ENCODE results near the gene RGS8. TPM values are rescaled to one million over a fixed set of nuclear protein-coding genes. Genes with fewer than 3 reads are reported as not detected.

The RGS8 gene
- polyA plus RNA-seq, 2 of the 4 experiments (the other 2 are of a cell fraction) = not detected

DNA sequence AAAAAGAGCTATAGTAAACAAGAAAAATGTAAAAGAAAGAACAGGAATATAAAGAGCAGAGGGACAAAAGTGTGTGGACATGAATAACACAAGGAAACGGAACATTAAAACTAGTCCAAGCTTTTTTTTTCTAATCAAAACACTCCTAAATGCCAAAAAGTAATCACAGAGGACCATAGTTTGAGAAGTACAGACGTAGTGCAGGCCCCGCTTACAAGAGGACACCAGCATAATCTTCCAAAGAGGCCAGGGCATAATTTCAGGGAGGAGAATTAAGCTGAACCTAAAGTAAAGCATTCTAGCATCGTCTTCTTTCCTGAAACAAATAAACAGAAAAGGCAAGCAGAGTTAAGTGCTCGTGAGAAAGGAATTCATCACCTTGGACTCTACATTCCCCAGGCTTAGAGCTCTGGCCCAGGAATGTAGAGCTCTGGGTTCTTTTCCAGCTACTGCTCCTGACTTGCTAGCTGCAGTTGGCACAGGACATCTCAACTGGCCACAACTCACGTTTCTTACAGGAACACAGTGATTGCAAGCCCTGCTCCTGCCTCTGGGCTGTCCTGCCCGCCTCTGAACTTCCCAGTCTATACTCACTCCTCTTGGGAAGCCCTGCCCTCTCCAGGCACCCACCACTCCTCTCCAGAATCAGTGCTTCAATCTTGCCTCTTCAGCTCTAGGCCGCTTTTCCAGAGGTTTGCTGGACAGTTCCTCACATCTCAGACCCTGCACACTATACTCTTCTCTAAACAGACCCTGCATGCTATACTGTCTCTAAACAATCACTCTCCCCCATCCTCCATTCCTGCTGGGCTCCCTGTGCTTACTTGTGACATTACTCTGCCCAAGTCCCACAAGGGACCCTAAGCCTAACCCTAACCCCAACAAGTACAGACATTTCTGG, 9.8 kb downstream of the RGS8 start:
- ChIA-PET CTCF (interaction anchor here (1.1 to 1.5 kb wide), 3 partner anchors 12 to 79 kb away, joined by 3 to 5 read pairs (median 4); no protein-coding TSS in a partner anchor), POLR2A (no interaction called here)
- Histone ChIP-seq H3K4me2 (no peak overlapping the region), H3K4me3 (no peak overlapping the region), H3K9me3 (no peaks in the 10 kb centered on the region), H3K4me1 (no peaks in the 10 kb centered on the region), H3K27ac (no peak overlapping the region)
- ATAC-seq (peak; percentile 48 to 61; a peak in 4 of 6 replicates), DNase-seq (ENCODE audit: low read depth in 1 of 2, low spot score in 1 of 2) (no peak), FAIRE-seq (no peak)
- TF ChIP-seq MYC (IDR thresholded peaks at IDR 0.05; ENCODE audit: borderline replicate concordance, low read length) (no peak), NPAS2 (CRISPR knock-in tag; IDR thresholded peaks at IDR 0.05; ENCODE audit: borderline replicate concordance) (no peak), TP53 (CRISPR knock-in tag; IDR thresholded peaks at IDR 0.05) (no peak)
- 48% methylated on average over 8 of the region's 8 CpGs for WGBS (ENCODE audit: missing lambda C conversion rate)

GRCh38 chr1:182672487-182672836, 11.9 kb downstream of the RGS8 start:
- no peak for ATAC-seq
- no peak for DNase-seq (ENCODE audit: low read depth in 1 of 2, low spot score in 1 of 2)
- TF ChIP-seq CHD2 (IDR thresholded peaks at IDR 0.05; ENCODE audit: low read length, partially characterized antibody) = no peak
- TF ChIP-seq, protein P1, sequence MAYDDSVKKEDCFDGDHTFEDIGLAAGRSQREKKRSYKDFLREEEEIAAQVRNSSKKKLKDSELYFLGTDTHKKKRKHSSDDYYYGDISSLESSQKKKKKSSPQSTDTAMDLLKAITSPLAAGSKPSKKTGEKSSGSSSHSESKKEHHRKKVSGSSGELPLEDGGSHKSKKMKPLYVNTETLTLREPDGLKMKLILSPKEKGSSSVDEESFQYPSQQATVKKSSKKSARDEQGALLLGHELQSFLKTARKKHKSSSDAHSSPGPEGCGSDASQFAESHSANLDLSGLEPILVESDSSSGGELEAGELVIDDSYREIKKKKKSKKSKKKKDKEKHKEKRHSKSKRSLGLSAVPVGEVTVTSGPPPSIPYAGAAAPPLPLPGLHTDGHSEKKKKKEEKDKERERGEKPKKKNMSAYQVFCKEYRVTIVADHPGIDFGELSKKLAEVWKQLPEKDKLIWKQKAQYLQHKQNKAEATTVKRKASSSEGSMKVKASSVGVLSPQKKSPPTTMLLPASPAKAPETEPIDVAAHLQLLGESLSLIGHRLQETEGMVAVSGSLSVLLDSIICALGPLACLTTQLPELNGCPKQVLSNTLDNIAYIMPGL (CRISPR knock-in tag; IDR thresholded peaks at IDR 0.05; ENCODE audit: borderline replicate concordance) = no peak
- no peak for TF ChIP-seq CEBPB (IDR thresholded peaks at IDR 0.05)
- no peak for TF ChIP-seq USF2 (IDR thresholded peaks at IDR 0.05)
- no peak for TF ChIP-seq MAZ (IDR thresholded peaks at IDR 0.05; ENCODE audit: borderline replicate concordance, low read depth, low read length)
- no peak for TF ChIP-seq KDM1A (IDR thresholded peaks at IDR 0.05; ENCODE audit: low read depth)
- TF ChIP-seq CTCF (IDR thresholded peaks at IDR 0.05) = no peak
- TF ChIP-seq FOSL2 (IDR thresholded peaks at IDR 0.05) = no peak
- no peak for TF ChIP-seq FOSL2 (CRISPR knock-in tag; IDR thresholded peaks at IDR 0.05)
- no peak for TF ChIP-seq ATOH8 (CRISPR knock-in tag; IDR thresholded peaks at IDR 0.05; ENCODE audit: low read depth)
- no peak for TF ChIP-seq EP300 (IDR thresholded peaks at IDR 0.05)
- TF ChIP-seq, protein P2, sequence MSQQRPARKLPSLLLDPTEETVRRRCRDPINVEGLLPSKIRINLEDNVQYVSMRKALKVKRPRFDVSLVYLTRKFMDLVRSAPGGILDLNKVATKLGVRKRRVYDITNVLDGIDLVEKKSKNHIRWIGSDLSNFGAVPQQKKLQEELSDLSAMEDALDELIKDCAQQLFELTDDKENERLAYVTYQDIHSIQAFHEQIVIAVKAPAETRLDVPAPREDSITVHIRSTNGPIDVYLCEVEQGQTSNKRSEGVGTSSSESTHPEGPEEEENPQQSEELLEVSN (IDR thresholded peaks at IDR 0.05; ENCODE audit: borderline replicate concordance, low read depth) = no peak
- H3K4me1 ChIP-seq = no peaks in the 10 kb centered on the region
- ChIA-PET POLR2A (no interaction called here), CTCF (interaction anchor here (1.2 to 1.3 kb wide), 3 partner anchors 11 to 110 kb away, joined by 3 to 4 read pairs (median 3); partner anchors contain the start of gene RGS8)
- H3K4me3 ChIP-seq = no peak overlapping the region
- H3K4me2 ChIP-seq = no peak overlapping the region
- whole genome bisulfite sequencing (ENCODE audit: missing lambda C conversion rate) = 19% methylated on average over 1 of the region's 1 CpG
- no peaks in the 10 kb centered on the region for H3K9me3 ChIP-seq
- FAIRE-seq = no peak
- H3K27ac ChIP-seq = no peak overlapping the region
